Endothelial cell (in vitro differentiated cells): ENCODE data around the gene TRMT44. TPM values are rescaled to one million over a fixed set of nuclear protein-coding genes. Genes with fewer than 3 reads are reported as not detected.

Source experiments
- DNase-seq: peaks from one replicate; pipeline ENCODE4 v3.0.0; 2021; ENCODE audit warnings: low spot score
- H3K27ac Mint-ChIP-seq: one replicate; pipeline ENCODE4 v1.8.0; 2021; ENCODE audit warnings: mixed read lengths, inconsistent platforms; ENCODE audit not compliant: unreplicated experiment
- H3K27me3 Mint-ChIP-seq: one replicate; pipeline ENCODE4 v1.8.0; 2021; ENCODE audit warnings: mild to moderate bottlenecking, moderate library complexity, mixed read lengths, inconsistent platforms; ENCODE audit not compliant: unreplicated experiment
- H3K36me3 Mint-ChIP-seq: one replicate; pipeline ENCODE4 v1.8.0; 2021; ENCODE audit warnings: mild to moderate bottlenecking, low read depth, mixed read lengths, inconsistent platforms; ENCODE audit not compliant: unreplicated experiment
- H3K4me1 Mint-ChIP-seq: one replicate; pipeline ENCODE4 v1.8.0; 2021; ENCODE audit warnings: mild to moderate bottlenecking, mixed read lengths, inconsistent platforms; ENCODE audit not compliant: unreplicated experiment
- H3K4me3 Mint-ChIP-seq: one replicate; pipeline ENCODE4 v1.8.0; 2021; ENCODE audit warnings: mild to moderate bottlenecking, mixed read lengths, inconsistent platforms; ENCODE audit not compliant: unreplicated experiment
- H3K9me3 Mint-ChIP-seq: one replicate; pipeline ENCODE4 v1.8.0; 2021; ENCODE audit warnings: mixed read lengths, inconsistent platforms; ENCODE audit not compliant: unreplicated experiment
- total RNA-seq: library from RNA; stranded (reverse); fragmentation: NEBNext Ultra II Directional; extraction: Animal tissue kit (Norgen Biotek cat#: 25700); gene quantifications from one replicate; pipeline ENCODE4 v1.2.1, GENCODE V29; 2021; ENCODE audit not compliant: unreplicated experiment
- TF ChIP-seq, protein P1 (sequence below): fragments of 200-600 bp; sonication (generic); IDR thresholded peaks from one replicate; pipeline ENCODE4 v1.5.0; 2021; ENCODE audit warnings: antibody characterized with exemption; ENCODE audit not compliant: unreplicated experiment

The TRMT44 gene
- total RNA-seq, 1 donor from 2014 or later, result 38.5 TPM

DNA sequence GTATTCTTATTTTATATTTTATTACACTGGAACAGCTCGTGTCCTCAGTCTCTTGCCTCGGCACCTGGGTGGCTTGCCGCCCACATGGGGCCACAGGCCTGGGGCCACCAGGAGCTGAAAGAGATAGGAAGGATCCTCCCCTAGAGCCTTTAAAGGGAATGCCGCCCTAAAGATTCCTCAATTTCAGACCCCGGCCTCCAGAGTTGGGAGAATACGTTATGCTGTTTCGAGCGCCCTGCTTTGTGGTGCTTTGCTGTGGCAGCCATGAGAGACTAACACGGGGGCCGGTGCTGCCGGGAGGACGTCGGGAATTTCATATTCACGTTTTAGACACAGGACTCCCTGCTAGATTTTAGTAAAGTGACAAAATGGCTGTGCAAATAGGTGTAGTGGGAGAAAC lies 33.3 kb upstream of the TRMT44 start:
- TF ChIP-seq, protein P1, sequence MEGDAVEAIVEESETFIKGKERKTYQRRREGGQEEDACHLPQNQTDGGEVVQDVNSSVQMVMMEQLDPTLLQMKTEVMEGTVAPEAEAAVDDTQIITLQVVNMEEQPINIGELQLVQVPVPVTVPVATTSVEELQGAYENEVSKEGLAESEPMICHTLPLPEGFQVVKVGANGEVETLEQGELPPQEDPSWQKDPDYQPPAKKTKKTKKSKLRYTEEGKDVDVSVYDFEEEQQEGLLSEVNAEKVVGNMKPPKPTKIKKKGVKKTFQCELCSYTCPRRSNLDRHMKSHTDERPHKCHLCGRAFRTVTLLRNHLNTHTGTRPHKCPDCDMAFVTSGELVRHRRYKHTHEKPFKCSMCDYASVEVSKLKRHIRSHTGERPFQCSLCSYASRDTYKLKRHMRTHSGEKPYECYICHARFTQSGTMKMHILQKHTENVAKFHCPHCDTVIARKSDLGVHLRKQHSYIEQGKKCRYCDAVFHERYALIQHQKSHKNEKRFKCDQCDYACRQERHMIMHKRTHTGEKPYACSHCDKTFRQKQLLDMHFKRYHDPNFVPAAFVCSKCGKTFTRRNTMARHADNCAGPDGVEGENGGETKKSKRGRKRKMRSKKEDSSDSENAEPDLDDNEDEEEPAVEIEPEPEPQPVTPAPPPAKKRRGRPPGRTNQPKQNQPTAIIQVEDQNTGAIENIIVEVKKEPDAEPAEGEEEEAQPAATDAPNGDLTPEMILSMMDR, result no peak
- Mint-ChIP-seq H3K27me3 (peaks cover 16% of the 10 kb centered on the region), H3K4me1 (peaks cover 24% of the 10 kb centered on the region), H3K9me3 (no peaks in the 10 kb centered on the region), H3K27ac (no peak overlapping the region), H3K36me3 (peaks cover 40% of the 10 kb centered on the region), H3K4me3 (no peak overlapping the region)
- DNase-seq, result no peak

GRCh38 chr4:8407756-8408155 lies 32.8 kb upstream of the TRMT44 start:
- DNase-seq, result no peak
- no peak overlapping the region for H3K27ac Mint-ChIP-seq
- H3K27me3 Mint-ChIP-seq, result peaks cover 14% of the 10 kb centered on the region
- TF ChIP-seq, protein P1, result no peak
- H3K9me3 Mint-ChIP-seq, result no peaks in the 10 kb centered on the region
- H3K4me1 Mint-ChIP-seq, result peaks cover 19% of the 10 kb centered on the region
- peak overlapping the region; percentile 59 for H3K4me3 Mint-ChIP-seq
- peaks cover 42% of the 10 kb centered on the region for H3K36me3 Mint-ChIP-seq

DNA sequence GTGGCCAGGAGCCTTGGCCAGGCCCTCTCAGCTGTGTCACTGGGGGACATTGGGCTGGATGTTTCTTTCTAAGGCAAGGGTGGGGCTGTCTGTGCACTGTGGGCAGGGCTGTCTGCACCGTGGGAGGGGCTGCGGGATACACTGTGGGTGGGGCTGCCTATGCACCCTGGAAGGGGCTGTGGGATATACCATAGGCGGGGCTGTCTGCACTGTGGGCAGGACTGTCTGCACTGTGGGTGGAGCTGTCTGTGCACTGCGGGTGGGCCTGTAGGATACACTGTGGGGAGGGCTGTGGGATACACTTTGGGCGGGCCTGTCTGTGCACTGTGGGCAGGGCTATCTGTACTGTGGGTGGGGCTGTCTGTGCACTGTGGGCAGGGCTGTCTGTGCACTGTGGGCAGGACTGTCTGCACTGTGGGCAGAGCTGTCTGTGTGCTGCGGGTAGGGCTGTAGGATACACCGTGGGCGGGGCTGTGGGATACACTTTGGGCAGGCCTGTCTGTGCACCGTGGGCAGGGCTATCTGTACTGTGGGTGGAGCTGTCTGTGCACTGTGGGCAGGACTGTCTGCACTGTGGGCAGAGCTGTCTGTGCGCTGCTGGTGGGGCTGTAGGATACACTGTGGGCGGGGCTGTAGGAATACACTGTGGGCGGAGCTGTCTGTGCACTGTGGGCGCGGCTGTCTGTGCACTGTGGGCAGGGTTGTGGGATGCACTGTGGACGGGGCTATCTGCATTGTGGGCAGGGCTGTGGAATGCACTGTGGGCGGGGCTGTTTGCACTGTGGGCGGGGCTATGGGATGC lies 31.1 kb upstream of the TRMT44 start:
- Mint-ChIP-seq H3K4me1 (peaks cover 6% of the 10 kb centered on the region), H3K27ac (no peak overlapping the region), H3K27me3 (peaks cover 13% of the 10 kb centered on the region), H3K9me3 (no peaks in the 10 kb centered on the region), H3K36me3 (peaks cover 51% of the 10 kb centered on the region), H3K4me3 (peak overlapping the region; percentile 22)
- TF ChIP-seq, protein P1, result no peak
- no peak for DNase-seq

DNA sequence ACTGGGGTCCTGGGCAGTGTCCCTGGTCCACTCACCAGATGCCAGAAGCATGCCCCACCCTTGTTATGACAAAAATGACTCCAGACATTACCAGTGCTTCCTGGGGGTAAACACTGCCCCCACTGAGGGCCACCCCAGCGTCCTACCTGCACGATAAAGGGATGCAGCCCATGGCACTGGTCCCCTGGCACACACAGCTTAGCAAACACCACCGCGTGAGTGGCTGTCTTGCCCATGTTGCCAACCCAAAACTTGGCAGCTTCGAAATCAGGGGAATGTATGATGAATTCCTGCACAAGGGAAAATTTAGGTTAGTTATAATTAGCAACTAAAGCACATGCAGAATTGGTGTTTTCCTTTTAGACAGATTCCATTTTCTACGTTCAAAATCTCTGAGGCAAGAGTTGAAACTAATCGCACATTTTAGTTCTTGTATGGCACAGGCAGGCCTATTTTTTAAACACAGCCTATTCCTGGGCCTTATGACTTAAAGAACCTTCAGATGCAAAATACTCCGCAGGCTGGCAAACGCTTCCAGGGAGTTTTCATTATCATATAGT lies 30.4 kb upstream of the TRMT44 start:
- Mint-ChIP-seq H3K4me3 (no peak overlapping the region), H3K27ac (peak overlapping the region; percentile 30), H3K4me1 (peaks cover 3% of the 10 kb centered on the region), H3K36me3 (peaks cover 54% of the 10 kb centered on the region), H3K9me3 (no peaks in the 10 kb centered on the region), H3K27me3 (peaks cover 13% of the 10 kb centered on the region)
- TF ChIP-seq, protein P1, result no peak
- no peak for DNase-seq
